ENCODE measurements around the gene SFMBT1. TPM values are rescaled to one million over a fixed set of nuclear protein-coding genes. Genes with fewer than 3 reads are reported as not detected.

Gene SFMBT1
- total RNA-seq, 1 experiment from 2014 or later = 14.8 TPM

- DNase-seq (ENCODE audit: low read depth, low spot score) (no peak), ATAC-seq (peak; percentile 62)
- no peak overlapping the region for H3K27ac ChIP-seq (ENCODE audit: low read depth, low read length)
- no peak overlapping the region for H3K4me3 ChIP-seq (replicated peaks in 1 of 2; ENCODE audit: low read depth in 1 of 2, low read length in 2 of 2)
- H3K79me2 ChIP-seq (ENCODE audit: insufficient read depth, low read length) = no peaks in the 10 kb centered on the region
- no peaks in the 10 kb centered on the region for H3K27me3 ChIP-seq (ENCODE audit: insufficient read depth, low read length)
- H2AFZ ChIP-seq (ENCODE audit: low read depth, low read length, poor library complexity, severe bottlenecking) = no peak overlapping the region
- H3K4me2 ChIP-seq (ENCODE audit: low read length) = no peak overlapping the region
- POLR2A ChIA-PET = no interaction called here
- no peaks in the 10 kb centered on the region for H3K9me3 ChIP-seq (ENCODE audit: control insufficient read depth in 1 of 2, insufficient read depth in 1 of 2, low read depth in 1 of 2, low read length in 2 of 2)
- H3K36me3 ChIP-seq (ENCODE audit: control insufficient read depth in 1 of 2, insufficient read depth in 2 of 2, low read length in 2 of 2) = no peaks in the 10 kb centered on the region
- RAD21 ChIA-PET (ENCODE audit: low non-redundant PET in 1 of 2, low total read pairs in 2 of 2, uncharacterized antibody in 2 of 2, unreplicated experiment in 2 of 2) = no interaction called here
- no peaks in the 10 kb centered on the region for H4K20me1 ChIP-seq (ENCODE audit: insufficient read depth)
- BruUV-seq (replicated peaks) = no TSS peak
- intact Hi-C loops (cut with micrococcal nuclease) = no loop called here
- H3K9ac ChIP-seq (ENCODE audit: low read length) = no peak overlapping the region
- CTCF ChIA-PET = interaction anchor here (1.0 kb wide), 1 partner anchor 56 kb away, joined by 3 read pairs; no protein-coding TSS in a partner anchor
- no peaks in the 10 kb centered on the region for H3K9me2 ChIP-seq (ENCODE audit: insufficient read depth)
- TF ChIP-seq FOSL1 (IDR thresholded peaks at IDR 0.05; ENCODE audit: low read depth) = no peak
- TF ChIP-seq CTCF (IDR thresholded peaks at IDR 0.05 in 2 of 3, conservative IDR thresholded peaks at IDR 0.05 in 1 of 3; ENCODE audit: borderline replicate concordance in 1 of 3, insufficient read depth in 1 of 3, low read depth in 2 of 3, low read length in 2 of 3) = peak in 2 of 3 experiments; percentile 31 to 41; a peak in 4 of 6 replicates
- no peaks in the 10 kb centered on the region; a peak in 1 of 4 replicates for H3K4me1 ChIP-seq (ENCODE audit: control insufficient read depth in 1 of 2, insufficient read depth in 2 of 2, low read length in 2 of 2)
Measured at GRCh38 chr3:52879090-52879489, 166.8 kb downstream of the SFMBT1 start.

- DNase-seq (ENCODE audit: low read depth, low spot score) (no peak), ATAC-seq (no peak)
- Histone ChIP-seq H2AFZ (ENCODE audit: low read depth, low read length, poor library complexity, severe bottlenecking) (no peak overlapping the region), H3K27me3 (ENCODE audit: insufficient read depth, low read length) (no peaks in the 10 kb centered on the region), H3K27ac (ENCODE audit: low read depth, low read length) (no peak overlapping the region), H3K4me1 (ENCODE audit: control insufficient read depth in 1 of 2, insufficient read depth in 2 of 2, low read length in 2 of 2) (no peaks in the 10 kb centered on the region; a peak in 1 of 4 replicates), H3K9me3 (ENCODE audit: control insufficient read depth in 1 of 2, insufficient read depth in 1 of 2, low read depth in 1 of 2, low read length in 2 of 2) (no peaks in the 10 kb centered on the region), H3K4me3 (replicated peaks in 1 of 2; ENCODE audit: low read depth in 1 of 2, low read length in 2 of 2) (no peak overlapping the region), H3K79me2 (ENCODE audit: insufficient read depth, low read length) (no peaks in the 10 kb centered on the region), H3K4me2 (ENCODE audit: low read length) (no peak overlapping the region), H3K9ac (ENCODE audit: low read length) (no peak overlapping the region), H3K36me3 (ENCODE audit: control insufficient read depth in 1 of 2, insufficient read depth in 2 of 2, low read length in 2 of 2) (no peaks in the 10 kb centered on the region), H4K20me1 (ENCODE audit: insufficient read depth) (no peaks in the 10 kb centered on the region), H3K9me2 (ENCODE audit: insufficient read depth) (no peaks in the 10 kb centered on the region)
- CTCF ChIA-PET = no interaction called here
- no peak for TF ChIP-seq ATF3 (IDR thresholded peaks at IDR 0.05)
- no peak for TF ChIP-seq MAX (IDR thresholded peaks at IDR 0.05)
- no peak for TF ChIP-seq ZBTB33 (IDR thresholded peaks at IDR 0.05; ENCODE audit: extremely low read depth, insufficient replicate concordance, low read length)
- TF ChIP-seq POLR2A (IDR thresholded peaks at IDR 0.05; ENCODE audit: borderline replicate concordance, extremely low read depth, insufficient read depth, insufficient read length) = no peak
- TF ChIP-seq ELF1 (IDR thresholded peaks at IDR 0.05; ENCODE audit: borderline replicate concordance, low read depth) = no peak
- no peak for TF ChIP-seq SRF (IDR thresholded peaks at IDR 0.05; ENCODE audit: low read depth)
- TF ChIP-seq TCF7L2 (IDR thresholded peaks at IDR 0.05; ENCODE audit: borderline replicate concordance, extremely low read depth, insufficient read depth, insufficient read length) = no peak
- TF ChIP-seq EGR1 (IDR thresholded peaks at IDR 0.05; ENCODE audit: low read depth) = no peak
- no peak for TF ChIP-seq EZH2phosphoT487 (IDR thresholded peaks at IDR 0.05; ENCODE audit: borderline replicate concordance)
- POLR2A ChIA-PET = no interaction called here
- no TSS peak for BruUV-seq (replicated peaks)
- RAD21 ChIA-PET (ENCODE audit: low non-redundant PET in 1 of 2, low total read pairs in 2 of 2, uncharacterized antibody in 2 of 2, unreplicated experiment in 2 of 2) = no interaction called here
- intact Hi-C loops (cut with micrococcal nuclease) = no loop called here
Measured at GRCh38 chr3:52877085-52877484, 168.8 kb downstream of the SFMBT1 start.
